Keratinocyte (primary cell): ENCODE results near the gene COL1A2. TPM values are rescaled to one million over a fixed set of nuclear protein-coding genes. Genes with fewer than 3 reads are reported as not detected.
A peak's percentile ranks its signal among the peaks of the same experiment; 100 is the strongest.

Experiments used
- DNase-seq: peaks from one replicate; pipeline ENCODE4 v3.0.0-alpha.2; 2011; ENCODE audit warnings: low read depth, missing footprints, low spot score
- FAIRE-seq: peaks from 2 replicates; lab custom pipeline; 2011; peaks lifted over from hg19 to GRCh38; lab: Jason Lieb, UNC
- H2AFZ ChIP-seq: 2 replicates; pipeline ENCODE4 v1.6.0; 2012; ENCODE audit warnings: low read length, control low read depth, inconsistent platforms; ENCODE audit not compliant: control insufficient read depth
- H3K27ac ChIP-seq: 2 replicates; pipeline ENCODE4 v1.5.1; 2011; ENCODE audit warnings: low read length; ENCODE audit not compliant: control insufficient read depth, insufficient read depth
- H3K27me3 ChIP-seq: 3 replicates; pipeline ENCODE4 v1.6.0; 2011; ENCODE audit warnings: low read length; ENCODE audit not compliant: control insufficient read depth, insufficient read depth; ENCODE audit errors: extremely low read depth
- H3K36me3 ChIP-seq, 2 experiments: 2 replicates in 1 of 2; 3 replicates in 1 of 2; pipeline ENCODE4 v1.5.1; 2011; ENCODE audit warnings: low read length in 2 of 2, mild to moderate bottlenecking in 1 of 2; ENCODE audit not compliant: control insufficient read depth in 2 of 2, insufficient read depth in 2 of 2; ENCODE audit errors: extremely low read depth in 1 of 2
- H3K4me1 ChIP-seq: 3 replicates; pipeline ENCODE4 v1.5.1; 2011; ENCODE audit warnings: low read length; ENCODE audit not compliant: control insufficient read depth, insufficient read depth; ENCODE audit errors: extremely low read depth
- H3K4me2 ChIP-seq: 3 replicates; pipeline ENCODE4 v1.6.0; 2011; ENCODE audit warnings: low read depth, low read length; ENCODE audit not compliant: control insufficient read depth, insufficient read depth; ENCODE audit errors: extremely low read depth
- H3K4me3 ChIP-seq, 3 experiments: fragments of 200-600 bp in 1 of 3; sonication (generic) in 1 of 3; 2 replicates in 2 of 3; 3 replicates in 1 of 3; pipeline ENCODE4 v1.5.1; 2011 to 2016; ENCODE audit warnings: low read length in 3 of 3, mild to moderate bottlenecking in 3 of 3, control low read depth in 2 of 3, inconsistent platforms in 1 of 3, low read depth in 1 of 3, mixed read lengths in 1 of 3, mixed run types in 1 of 3, moderate library complexity in 1 of 3; ENCODE audit not compliant: control insufficient read depth in 2 of 3, insufficient read depth in 2 of 3; ENCODE audit errors: extremely low read depth in 1 of 3
- H3K79me2 ChIP-seq: 2 replicates; pipeline ENCODE4 v1.6.0; 2012; ENCODE audit warnings: low read length; ENCODE audit not compliant: control insufficient read depth, insufficient read depth
- H3K9ac ChIP-seq: 3 replicates; pipeline ENCODE4 v1.6.0; 2011; ENCODE audit warnings: low read length; ENCODE audit not compliant: control insufficient read depth, insufficient read depth; ENCODE audit errors: extremely low read depth
- H3K9me1 ChIP-seq: 3 replicates; pipeline ENCODE4 v1.6.0; 2011; ENCODE audit warnings: low read length; ENCODE audit not compliant: control insufficient read depth, insufficient read depth; ENCODE audit errors: extremely low read depth
- H3K9me3 ChIP-seq: 2 replicates; pipeline ENCODE4 v1.5.1; 2012; ENCODE audit warnings: low read depth, low read length; ENCODE audit not compliant: control insufficient read depth
- H4K20me1 ChIP-seq: 3 replicates; pipeline ENCODE4 v1.6.0; 2011; ENCODE audit warnings: low read length; ENCODE audit not compliant: control insufficient read depth, insufficient read depth; ENCODE audit errors: extremely low read depth
- CTCF ChIP-seq, 3 experiments: IDR thresholded peaks in 1 of 3; conservative IDR thresholded peaks in 1 of 3; optimal IDR thresholded peaks in 1 of 3; 2 replicates in 2 of 3; 3 replicates in 1 of 3; pipeline versions ENCODE3 to v1.5.1; 2011; ENCODE audit warnings: low read length in 3 of 3, mild to moderate bottlenecking in 3 of 3, moderate library complexity in 2 of 3, control low read depth in 1 of 3, inconsistent platforms in 1 of 3; ENCODE audit not compliant: insufficient read depth in 2 of 3; ENCODE audit errors: extremely low read depth in 1 of 3
- EZH2 ChIP-seq: IDR thresholded peaks from one replicate; pipeline ENCODE4 v1.6.1; 2012; ENCODE audit warnings: inconsistent platforms, mild to moderate bottlenecking, low read length, moderate library complexity
- dilution Hi-C: fragments of 300-500 bp; cut with MboI; formaldehyde crosslinking; loops from one replicate; pipeline ENCODE4 v1.7.0; 2020; ENCODE audit warnings: low sequenced_read_pairs; ENCODE audit not compliant: extremely low pct_ligation_motif_present
- polyA plus RNA-seq, 5 experiments: library from polyadenylated mRNA; depleted of rRNA in 3 of 5; stranded (reverse) in 3 of 5; stranded (forward) in 1 of 5; unstranded in 1 of 5; fragments of >200 nt; gene quantifications; 1 replicate in 1 of 5; 2 replicates in 3 of 5; 3 replicates in 1 of 5; pipeline versions ENCODE4 v1.2.1 to v1.2.3, GENCODE V29; 2011 to 2012; ENCODE audit warnings: missing spikeins in 2 of 5, low read depth in 1 of 5, low replicate concordance in 1 of 5

Gene COL1A2
- polyA plus RNA-seq, 1 donor (not counting 4 experiments of a cell fraction or from before 2014, with no cell fraction given), result 0.13 TPM

- Histone ChIP-seq H3K27ac (no peak overlapping the region), H3K9ac (no peak overlapping the region), H3K4me3 (no peak overlapping the region), H3K36me3 (no peaks in the 10 kb centered on the region), H4K20me1 (no peaks in the 10 kb centered on the region), H3K4me1 (peaks cover 10% of the 10 kb centered on the region), H3K4me2 (peak overlapping the region; percentile 32), H2AFZ (peak overlapping the region; percentile 78), H3K9me3 (no peaks in the 10 kb centered on the region), H3K9me1 (no peaks in the 10 kb centered on the region), H3K79me2 (no peaks in the 10 kb centered on the region), H3K27me3 (no peaks in the 10 kb centered on the region)
- FAIRE-seq (peak; percentile 43), DNase-seq (no peak)
- dilution Hi-C loops, result no loop called here
- TF ChIP-seq CTCF (optimal IDR thresholded peaks at IDR 0.05 in 1 of 3, IDR thresholded peaks at IDR 0.05 in 1 of 3, conservative IDR thresholded peaks at IDR 0.05 in 1 of 3; ENCODE audit: extremely low read depth in 1 of 3, insufficient read depth in 2 of 3, low read length in 3 of 3) (no peak), EZH2 (no peak)
Observed at GRCh38 chr7:94374231-94374630, 20.5 kb upstream of the COL1A2 start.

GRCh38 chr7:94374721-94375566 lies 19.8 kb upstream of the COL1A2 start:
- H3K9me3 ChIP-seq, result no peaks in the 10 kb centered on the region

More at GRCh38 chr7:94374721-94375566, 19.8 kb upstream of the COL1A2 start:
- H3K4me1 ChIP-seq, result peaks cover 10% of the 10 kb centered on the region
- H3K4me2 ChIP-seq, result peak overlapping the region; percentile 34
- H3K79me2 ChIP-seq, result no peaks in the 10 kb centered on the region
- no peak overlapping the region for H3K9ac ChIP-seq
- no peak overlapping the region for H3K4me3 ChIP-seq
- dilution Hi-C loops, result no loop called here
- FAIRE-seq, result no peak
- no peak for DNase-seq
- no peaks in the 10 kb centered on the region for H4K20me1 ChIP-seq
- no peaks in the 10 kb centered on the region for H3K9me1 ChIP-seq
- H3K27ac ChIP-seq, result no peak overlapping the region
- no peaks in the 10 kb centered on the region for H3K36me3 ChIP-seq
- no peak for TF ChIP-seq CTCF (optimal IDR thresholded peaks at IDR 0.05 in 1 of 3, IDR thresholded peaks at IDR 0.05 in 1 of 3, conservative IDR thresholded peaks at IDR 0.05 in 1 of 3; ENCODE audit: extremely low read depth in 1 of 3, insufficient read depth in 2 of 3, low read length in 3 of 3)
- TF ChIP-seq EZH2, result no peak
- H2AFZ ChIP-seq, result peak overlapping the region; percentile 78
- no peaks in the 10 kb centered on the region for H3K27me3 ChIP-seq
